ENCODE measurements around the gene CFAP77. TPM values are rescaled to one million over a fixed set of nuclear protein-coding genes. Genes with fewer than 3 reads are reported as not detected.

The CFAP77 gene
- total and polyA plus RNA-seq, 9 of the 15 experiments (the other 6 are each of a cell fraction or from before 2014, with no cell fraction given): not detected

- TF ChIP-seq, protein P1, sequence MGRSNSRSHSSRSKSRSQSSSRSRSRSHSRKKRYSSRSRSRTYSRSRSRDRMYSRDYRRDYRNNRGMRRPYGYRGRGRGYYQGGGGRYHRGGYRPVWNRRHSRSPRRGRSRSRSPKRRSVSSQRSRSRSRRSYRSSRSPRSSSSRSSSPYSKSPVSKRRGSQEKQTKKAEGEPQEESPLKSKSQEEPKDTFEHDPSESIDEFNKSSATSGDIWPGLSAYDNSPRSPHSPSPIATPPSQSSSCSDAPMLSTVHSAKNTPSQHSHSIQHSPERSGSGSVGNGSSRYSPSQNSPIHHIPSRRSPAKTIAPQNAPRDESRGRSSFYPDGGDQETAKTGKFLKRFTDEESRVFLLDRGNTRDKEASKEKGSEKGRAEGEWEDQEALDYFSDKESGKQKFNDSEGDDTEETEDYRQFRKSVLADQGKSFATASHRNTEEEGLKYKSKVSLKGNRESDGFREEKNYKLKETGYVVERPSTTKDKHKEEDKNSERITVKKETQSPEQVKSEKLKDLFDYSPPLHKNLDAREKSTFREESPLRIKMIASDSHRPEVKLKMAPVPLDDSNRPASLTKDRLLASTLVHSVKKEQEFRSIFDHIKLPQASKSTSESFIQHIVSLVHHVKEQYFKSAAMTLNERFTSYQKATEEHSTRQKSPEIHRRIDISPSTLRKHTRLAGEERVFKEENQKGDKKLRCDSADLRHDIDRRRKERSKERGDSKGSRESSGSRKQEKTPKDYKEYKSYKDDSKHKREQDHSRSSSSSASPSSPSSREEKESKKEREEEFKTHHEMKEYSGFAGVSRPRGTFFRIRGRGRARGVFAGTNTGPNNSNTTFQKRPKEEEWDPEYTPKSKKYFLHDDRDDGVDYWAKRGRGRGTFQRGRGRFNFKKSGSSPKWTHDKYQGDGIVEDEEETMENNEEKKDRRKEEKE (IDR thresholded peaks at IDR 0.05; ENCODE audit: borderline replicate concordance in 1 of 2, control insufficient read depth in 1 of 2, low read depth in 2 of 2, low read length in 1 of 2): peak in 1 of 2 experiments; percentile 93; a peak in 2 of 4 replicates
- TF ChIP-seq POLR3A (IDR thresholded peaks at IDR 0.05; ENCODE audit: borderline replicate concordance, extremely low read depth, insufficient read depth, insufficient read length): no peak
- TF ChIP-seq, protein P2, sequence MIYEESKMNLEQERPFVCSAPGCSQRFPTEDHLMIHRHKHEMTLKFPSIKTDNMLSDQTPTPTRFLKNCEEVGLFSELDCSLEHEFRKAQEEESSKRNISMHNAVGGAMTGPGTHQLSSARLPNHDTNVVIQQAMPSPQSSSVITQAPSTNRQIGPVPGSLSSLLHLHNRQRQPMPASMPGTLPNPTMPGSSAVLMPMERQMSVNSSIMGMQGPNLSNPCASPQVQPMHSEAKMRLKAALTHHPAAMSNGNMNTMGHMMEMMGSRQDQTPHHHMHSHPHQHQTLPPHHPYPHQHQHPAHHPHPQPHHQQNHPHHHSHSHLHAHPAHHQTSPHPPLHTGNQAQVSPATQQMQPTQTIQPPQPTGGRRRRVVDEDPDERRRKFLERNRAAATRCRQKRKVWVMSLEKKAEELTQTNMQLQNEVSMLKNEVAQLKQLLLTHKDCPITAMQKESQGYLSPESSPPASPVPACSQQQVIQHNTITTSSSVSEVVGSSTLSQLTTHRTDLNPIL (CRISPR knock-in tag; IDR thresholded peaks at IDR 0.05): no peak
- TF ChIP-seq YBX1 (IDR thresholded peaks at IDR 0.05): no peak
- TF ChIP-seq, protein P3, sequence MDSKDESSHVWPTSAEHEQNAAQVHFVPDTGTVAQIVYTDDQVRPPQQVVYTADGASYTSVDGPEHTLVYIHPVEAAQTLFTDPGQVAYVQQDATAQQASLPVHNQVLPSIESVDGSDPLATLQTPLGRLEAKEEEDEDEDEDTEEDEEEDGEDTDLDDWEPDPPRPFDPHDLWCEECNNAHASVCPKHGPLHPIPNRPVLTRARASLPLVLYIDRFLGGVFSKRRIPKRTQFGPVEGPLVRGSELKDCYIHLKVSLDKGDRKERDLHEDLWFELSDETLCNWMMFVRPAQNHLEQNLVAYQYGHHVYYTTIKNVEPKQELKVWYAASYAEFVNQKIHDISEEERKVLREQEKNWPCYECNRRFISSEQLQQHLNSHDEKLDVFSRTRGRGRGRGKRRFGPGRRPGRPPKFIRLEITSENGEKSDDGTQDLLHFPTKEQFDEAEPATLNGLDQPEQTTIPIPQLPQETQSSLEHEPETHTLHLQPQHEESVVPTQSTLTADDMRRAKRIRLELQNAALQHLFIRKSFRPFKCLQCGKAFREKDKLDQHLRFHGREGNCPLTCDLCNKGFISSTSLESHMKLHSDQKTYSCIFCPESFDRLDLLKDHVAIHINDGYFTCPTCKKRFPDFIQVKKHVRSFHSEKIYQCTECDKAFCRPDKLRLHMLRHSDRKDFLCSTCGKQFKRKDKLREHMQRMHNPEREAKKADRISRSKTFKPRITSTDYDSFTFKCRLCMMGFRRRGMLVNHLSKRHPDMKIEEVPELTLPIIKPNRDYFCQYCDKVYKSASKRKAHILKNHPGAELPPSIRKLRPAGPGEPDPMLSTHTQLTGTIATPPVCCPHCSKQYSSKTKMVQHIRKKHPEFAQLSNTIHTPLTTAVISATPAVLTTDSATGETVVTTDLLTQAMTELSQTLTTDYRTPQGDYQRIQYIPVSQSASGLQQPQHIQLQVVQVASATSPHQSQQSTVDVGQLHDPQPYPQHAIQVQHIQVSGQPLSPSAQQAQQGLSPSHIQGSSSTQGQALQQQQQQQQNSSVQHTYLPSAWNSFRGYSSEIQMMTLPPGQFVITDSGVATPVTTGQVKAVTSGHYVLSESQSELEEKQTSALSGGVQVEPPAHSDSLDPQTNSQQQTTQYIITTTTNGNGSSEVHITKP (IDR thresholded peaks at IDR 0.05; ENCODE audit: partially characterized antibody): peak; percentile 99
- TF ChIP-seq TOE1 (IDR thresholded peaks at IDR 0.05; ENCODE audit: borderline replicate concordance): peak; percentile 75; the same call in 1 of the 2 replicates
- TF ChIP-seq TOE1 (CRISPR knock-in tag; IDR thresholded peaks at IDR 0.05; ENCODE audit: borderline replicate concordance, low read depth): no peak
- TF ChIP-seq E2F8 (IDR thresholded peaks at IDR 0.05; ENCODE audit: low read depth, partially characterized antibody): no peak
- TF ChIP-seq ETS2 (tag; IDR thresholded peaks at IDR 0.05; ENCODE audit: borderline replicate concordance, poor library complexity, severe bottlenecking): no peak
- no peak for TF ChIP-seq MBD1 (CRISPR knock-in tag; IDR thresholded peaks at IDR 0.05)
- no peak for TF ChIP-seq IFI16 (CRISPR knock-in tag; IDR thresholded peaks at IDR 0.05)
- no peak for TF ChIP-seq ZZZ3 (IDR thresholded peaks at IDR 0.05)
Measured at GRCh38 chr9:132409828-132410528, at the start of gene CFAP77 (continued).

Measured in K562 (cell line).